ENCODE measurements around the gene GAL3ST2.
A peak's percentile ranks its signal among the peaks of the same experiment; 100 is the strongest.

The GAL3ST2 gene

DNA sequence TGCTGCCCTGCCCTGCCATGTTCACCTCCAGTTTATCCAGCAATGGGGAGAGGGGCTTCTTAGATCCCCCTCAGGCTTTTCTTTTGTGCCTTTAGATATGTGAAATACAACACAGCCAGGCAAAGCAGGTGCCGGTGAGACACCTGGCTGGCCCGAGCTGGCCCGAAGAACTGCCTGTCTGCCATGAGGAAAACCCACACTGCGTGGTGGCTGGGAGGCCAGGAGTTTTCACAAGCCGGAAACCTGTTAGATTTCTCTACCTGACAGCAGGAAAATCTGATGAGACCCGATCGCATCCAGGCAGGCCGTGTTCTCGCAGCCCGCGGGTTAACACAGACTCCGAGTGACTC is 5.7 kb upstream of the GAL3ST2 start:
- no peaks in the 10 kb centered on the region for H3K79me2 ChIP-seq (ENCODE audit: insufficient read depth, low read depth)
- no peak for TF ChIP-seq CTCF (conservative IDR thresholded peaks at IDR 0.05; ENCODE audit: low read depth, low read length)
- H3K4me1 ChIP-seq (ENCODE audit: low read depth, poor library complexity, severe bottlenecking) = peaks cover 4% of the 10 kb centered on the region
- no peak overlapping the region for H3K4me2 ChIP-seq
- no peak overlapping the region for H3K27ac ChIP-seq
- no peaks in the 10 kb centered on the region for H4K20me1 ChIP-seq (ENCODE audit: insufficient read depth)
- no peak overlapping the region for H3K4me3 ChIP-seq (IDR thresholded peaks at IDR 0.05; ENCODE audit: insufficient read depth, low read depth, low read length)
- H2AFZ ChIP-seq (ENCODE audit: low read depth) = no peak overlapping the region
- H3K36me3 ChIP-seq (ENCODE audit: insufficient read depth) = no peaks in the 10 kb centered on the region
- no peak overlapping the region for H3K9ac ChIP-seq
- no peaks in the 10 kb centered on the region for H3K27me3 ChIP-seq (ENCODE audit: insufficient read depth, low read depth)

DNA sequence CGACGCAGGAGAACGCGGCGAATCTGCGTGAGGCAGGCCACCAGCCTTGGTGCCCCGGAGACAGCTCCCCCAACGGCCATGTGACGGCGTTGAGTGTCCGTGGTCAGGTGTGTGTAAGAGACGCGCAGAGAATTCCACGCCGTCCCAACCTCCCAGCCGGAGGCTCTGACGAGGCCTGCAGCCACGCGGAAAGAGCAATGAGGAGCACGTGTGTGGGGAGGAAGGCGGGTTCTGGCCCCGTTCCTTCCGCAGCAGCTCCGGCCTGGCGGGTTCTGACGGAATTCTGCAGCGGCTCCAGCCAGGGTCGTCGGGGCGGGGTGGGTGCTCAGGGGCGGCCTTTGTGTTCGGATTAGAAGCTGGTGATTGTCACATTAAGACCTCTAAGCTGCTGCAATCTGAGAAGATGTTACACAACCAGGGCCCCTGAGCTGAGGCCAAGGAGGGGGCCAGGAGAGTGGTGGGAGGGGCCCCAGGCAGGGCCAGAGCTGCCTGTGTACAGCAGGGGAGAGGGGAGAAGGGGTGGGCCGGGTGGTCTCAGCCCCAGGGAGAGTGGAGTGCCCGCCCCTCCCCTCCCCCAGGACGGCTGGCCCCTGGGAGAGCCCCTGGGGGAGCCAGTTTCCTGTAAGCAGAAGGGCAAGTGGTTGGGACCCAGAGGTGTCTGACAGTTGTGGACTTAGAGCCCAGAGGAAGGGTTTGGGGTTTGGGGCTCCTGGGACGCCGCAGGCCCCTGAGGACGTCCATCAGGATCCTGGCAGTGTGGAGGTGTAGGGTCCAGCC is 5.1 kb upstream of the GAL3ST2 start:
- no peak overlapping the region for H3K9ac ChIP-seq
- H3K27me3 ChIP-seq (ENCODE audit: insufficient read depth, low read depth) = no peaks in the 10 kb centered on the region
- no peak overlapping the region for H3K4me3 ChIP-seq (IDR thresholded peaks at IDR 0.05; ENCODE audit: insufficient read depth, low read depth, low read length)
- H4K20me1 ChIP-seq (ENCODE audit: insufficient read depth) = no peaks in the 10 kb centered on the region
- peaks cover 4% of the 10 kb centered on the region for H3K4me1 ChIP-seq (ENCODE audit: low read depth, poor library complexity, severe bottlenecking)
- no peak overlapping the region for H2AFZ ChIP-seq (ENCODE audit: low read depth)
- H3K4me2 ChIP-seq = no peak overlapping the region
- H3K36me3 ChIP-seq (ENCODE audit: insufficient read depth) = no peaks in the 10 kb centered on the region
- no peak for TF ChIP-seq CTCF (conservative IDR thresholded peaks at IDR 0.05; ENCODE audit: low read depth, low read length)
- no peaks in the 10 kb centered on the region for H3K79me2 ChIP-seq (ENCODE audit: insufficient read depth, low read depth)
- no peak overlapping the region for H3K27ac ChIP-seq

DNA sequence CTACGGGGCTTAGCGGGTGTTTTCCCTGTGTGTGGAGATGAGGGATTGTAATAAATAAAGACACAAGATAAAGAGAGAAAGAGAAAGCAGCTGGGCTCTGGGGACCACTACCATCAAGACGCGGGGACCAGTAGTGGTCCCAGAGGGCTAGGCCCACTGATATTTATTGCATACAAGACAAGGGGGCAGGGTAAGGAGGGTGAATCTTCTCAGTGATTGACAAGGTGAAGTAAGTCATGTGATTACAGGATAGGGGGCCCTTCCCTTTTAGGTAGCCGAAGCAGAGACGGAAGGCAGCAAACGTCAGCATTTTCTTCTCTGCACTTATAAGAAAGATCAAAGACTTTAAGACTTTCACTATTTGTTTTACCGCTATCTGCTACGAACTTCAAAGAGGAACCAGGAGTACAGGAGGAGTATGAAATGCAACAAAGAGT is 4.5 kb upstream of the GAL3ST2 start:
- no peak overlapping the region for H3K27ac ChIP-seq

GRCh38 chr2:241773511-241774418 is 2.9 kb upstream of the GAL3ST2 start:
- Histone ChIP-seq H3K36me3 (ENCODE audit: insufficient read depth) (no peaks in the 10 kb centered on the region), H4K20me1 (ENCODE audit: insufficient read depth) (no peaks in the 10 kb centered on the region), H3K27me3 (ENCODE audit: insufficient read depth, low read depth) (no peaks in the 10 kb centered on the region), H3K27ac (no peak overlapping the region), H3K9ac (no peak overlapping the region), H2AFZ (ENCODE audit: low read depth) (no peak overlapping the region), H3K79me2 (ENCODE audit: insufficient read depth, low read depth) (no peaks in the 10 kb centered on the region), H3K4me1 (ENCODE audit: low read depth, poor library complexity, severe bottlenecking) (peaks cover 4% of the 10 kb centered on the region), H3K4me3 (IDR thresholded peaks at IDR 0.05; ENCODE audit: insufficient read depth, low read depth, low read length) (no peak overlapping the region), H3K4me2 (no peak overlapping the region)
- TF ChIP-seq CTCF (conservative IDR thresholded peaks at IDR 0.05; ENCODE audit: low read depth, low read length) = no peak

More for the DNA sequence above, 4.5 kb upstream of the GAL3ST2 start:
- 0 out of 2 replicates have a peak overlapping the region, but pooled peaks have one; percentile 13 for H3K4me2 ChIP-seq
- no peak overlapping the region for H3K9ac ChIP-seq
- H3K4me3 ChIP-seq (IDR thresholded peaks at IDR 0.05; ENCODE audit: insufficient read depth, low read depth, low read length) = no peak overlapping the region
- no peak overlapping the region for H2AFZ ChIP-seq (ENCODE audit: low read depth)
- H3K36me3 ChIP-seq (ENCODE audit: insufficient read depth) = no peaks in the 10 kb centered on the region
- TF ChIP-seq CTCF (conservative IDR thresholded peaks at IDR 0.05; ENCODE audit: low read depth, low read length) = no peak
- H3K79me2 ChIP-seq (ENCODE audit: insufficient read depth, low read depth) = no peaks in the 10 kb centered on the region
- peaks cover 4% of the 10 kb centered on the region for H3K4me1 ChIP-seq (ENCODE audit: low read depth, poor library complexity, severe bottlenecking)
- no peaks in the 10 kb centered on the region for H4K20me1 ChIP-seq (ENCODE audit: insufficient read depth)
- no peaks in the 10 kb centered on the region for H3K27me3 ChIP-seq (ENCODE audit: insufficient read depth, low read depth)
